H1 (cell line): ENCODE data around the gene VPS13C. TPM values are rescaled to one million over a fixed set of nuclear protein-coding genes. Genes with fewer than 3 reads are reported as not detected.

Experiments
- ATF3 ChIP-seq: IDR thresholded peaks from 2 replicates; pipeline ENCODE4 v1.6.1; 2011; ENCODE audit warnings: low read depth, mild to moderate bottlenecking, low read length; ENCODE audit not compliant: insufficient read depth
- HDAC2 ChIP-seq, 2 experiments: fragments of 300-600 bp in 1 of 2; sonication (generic) in 1 of 2; IDR thresholded peaks; 2 replicates each; pipeline ENCODE4 v1.6.1; 2011 to 2012; ENCODE audit warnings: low read depth in 2 of 2, low read length in 2 of 2, mild to moderate bottlenecking in 2 of 2, moderate library complexity in 2 of 2, borderline replicate concordance in 1 of 2, inconsistent platforms in 1 of 2
- polyA plus RNA-seq, 7 experiments: library from polyadenylated mRNA; depleted of rRNA in 3 of 7; stranded (reverse) in 5 of 7; unstranded in 2 of 7; fragments of >200 nt in 5 of 7; fragments of 200-250 nt in 2 of 7; gene quantifications; 1 replicate in 5 of 7; 2 replicates in 1 of 7; 4 replicates in 1 of 7; pipeline versions ENCODE4 v1.2.1 to v1.2.3, GENCODE V29; 2011 to 2013; ENCODE audit warnings: missing spikeins in 2 of 7, mixed read lengths in 2 of 7
- total RNA-seq: library from RNA; stranded (reverse); fragmentation: NEBNext Ultra II Directional; extraction: Animal tissue kit (Norgen Biotek cat#: 25700); gene quantifications from 2 replicates; pipeline ENCODE4 v1.2.1, GENCODE V29; 2021

The VPS13C gene
- total and polyA plus RNA-seq, 2 of the 8 experiments (the other 6 are each of a cell fraction or from before 2014, with no cell fraction given): 4.8 to 18.8 TPM

- TF ChIP-seq ATF3: peak; percentile 45; the same call in 1 of the 2 replicates
- 0 out of 4 replicates have a peak, but pooled peaks of 1 of the 2 experiments have one; percentile 57 for TF ChIP-seq HDAC2 (IDR thresholded peaks at IDR 0.05; ENCODE audit: borderline replicate concordance in 1 of 2, low read depth in 2 of 2, low read length in 2 of 2)
Observed at GRCh38 chr15:62060113-62060895, at the start of gene VPS13C (continued).
